GM23338 (cell line): Measurements from ENCODE around the gene GRWD1. TPM values are rescaled to one million over a fixed set of nuclear protein-coding genes. Genes with fewer than 3 reads are reported as not detected.

Source experiments
- ATAC-seq: fragments of 200-7000 bp; cut with Tn5 transposase; 3 replicates; pipeline ENCODE4 v1.9.1; 2020
- DNase-seq: peaks from one replicate; pipeline ENCODE4 v3.0.0-alpha.2; 2015; ENCODE audit warnings: low spot score
- H2AFZ ChIP-seq: fragments of 200-600 bp; sonication (generic); 2 replicates; pipeline ENCODE4 v1.8.0; 2016; ENCODE audit warnings: antibody characterized with exemption, mild to moderate bottlenecking, moderate library complexity
- H3F3A ChIP-seq: fragments of 200-600 bp; sonication (generic); replicated peaks from 2 replicates; pipeline ENCODE4 v1.8.0; 2017; ENCODE audit warnings: antibody characterized with exemption, mixed run types, low read depth
- H3K27ac ChIP-seq: fragments of 200-600 bp; sonication (generic); 2 replicates; pipeline ENCODE4 v1.6.1; 2016; ENCODE audit warnings: low read depth
- H3K27me3 ChIP-seq: fragments of 200-600 bp; sonication (generic); 2 replicates; pipeline ENCODE4 v1.8.0; 2016; ENCODE audit warnings: mild to moderate bottlenecking, mixed run types, moderate library complexity; ENCODE audit not compliant: insufficient read depth
- H3K36me3 ChIP-seq: fragments of 200-600 bp; sonication (generic); 2 replicates; pipeline ENCODE4 v1.8.0; 2016; ENCODE audit warnings: mild to moderate bottlenecking; ENCODE audit not compliant: insufficient read depth
- H3K4me1 ChIP-seq: fragments of 200-600 bp; sonication (generic); 2 replicates; pipeline ENCODE4 v1.8.0; 2016; ENCODE audit warnings: mild to moderate bottlenecking, moderate library complexity; ENCODE audit not compliant: insufficient read depth
- H3K4me2 ChIP-seq: fragments of 200-600 bp; sonication (generic); 2 replicates; pipeline ENCODE4 v1.7.1; 2017; ENCODE audit warnings: mixed run types
- H3K4me3 ChIP-seq: fragments of 200-600 bp; sonication (generic); 2 replicates; pipeline ENCODE4 v1.6.1; 2016; ENCODE audit warnings: mixed run types
- H3K79me2 ChIP-seq: fragments of 200-600 bp; sonication (generic); replicated peaks from 2 replicates; pipeline ENCODE4 v1.8.0; 2017; ENCODE audit warnings: mild to moderate bottlenecking; ENCODE audit not compliant: insufficient read depth
- H3K9me2 ChIP-seq: fragments of 200-600 bp; sonication (generic); 2 replicates; pipeline ENCODE4 v1.8.0; 2017; ENCODE audit not compliant: insufficient read depth
- H4K20me1 ChIP-seq: fragments of 200-600 bp; sonication (generic); replicated peaks from 2 replicates; pipeline ENCODE4 v1.8.0; 2017; ENCODE audit warnings: mild to moderate bottlenecking; ENCODE audit not compliant: insufficient read depth
- H3K27ac Mint-ChIP-seq: 2 replicates; pipeline ENCODE4 v1.8.0; 2020; ENCODE audit warnings: inconsistent platforms, mild to moderate bottlenecking, moderate library complexity, mixed read lengths
- H3K27me3 Mint-ChIP-seq: 3 replicates; pipeline ENCODE4 v1.8.0; 2022; ENCODE audit warnings: low read depth, mild to moderate bottlenecking, moderate library complexity, mixed read lengths, inconsistent platforms; ENCODE audit not compliant: insufficient read depth, poor library complexity
- H3K36me3 Mint-ChIP-seq: 3 replicates; pipeline ENCODE4 v1.8.0; 2021; ENCODE audit warnings: low read depth, mild to moderate bottlenecking, inconsistent platforms, moderate library complexity, mixed read lengths
- H3K4me1 Mint-ChIP-seq: 3 replicates; pipeline ENCODE4 v1.8.0; 2020; ENCODE audit warnings: mild to moderate bottlenecking, inconsistent platforms, mixed read lengths
- H3K4me3 Mint-ChIP-seq: 3 replicates; pipeline ENCODE4 v1.8.0; 2021; ENCODE audit warnings: moderate library complexity, mild to moderate bottlenecking, inconsistent platforms, mixed read lengths
- H3K9me3 Mint-ChIP-seq: 3 replicates; pipeline ENCODE4 v1.8.0; 2020; ENCODE audit warnings: moderate library complexity, mild to moderate bottlenecking, inconsistent platforms, mixed read lengths
- EZH2 ChIP-seq: fragments of 200-600 bp; sonication (generic); IDR thresholded peaks from one replicate; pipeline ENCODE4 v1.8.0; 2017; ENCODE audit warnings: antibody characterized with exemption, mild to moderate bottlenecking, low read depth; ENCODE audit not compliant: unreplicated experiment
- EZH2phosphoT487 ChIP-seq: fragments of 200-600 bp; sonication (generic); IDR thresholded peaks from one replicate; pipeline ENCODE4 v1.8.1; 2018; ENCODE audit warnings: antibody characterized with exemption; ENCODE audit not compliant: unreplicated experiment
- NANOG ChIP-seq: IDR thresholded peaks from 2 replicates; pipeline ENCODE4 v1.6.1; 2016; ENCODE audit warnings: antibody characterized with exemption, borderline replicate concordance
- POLR2AphosphoS5 ChIP-seq: IDR thresholded peaks from 2 replicates; pipeline ENCODE4 v1.6.1; 2016; ENCODE audit warnings: antibody characterized with exemption, low read depth
- polyA plus RNA-seq: library from polyadenylated mRNA; unstranded; fragments of >200 nt; fragmentation: Nextera tagmentation; extraction: Ambion mirVana; gene quantifications from 2 replicates; pipeline ENCODE4 v1.2.1, GENCODE V29; 2016
- total RNA-seq: library from RNA; depleted of rRNA; stranded (reverse); fragments of >200 nt; shearing (Covaris generic); gene quantifications from 2 replicates; pipeline ENCODE4 v1.2.3, GENCODE V29; 2014
- TF ChIP-seq, protein P1 (sequence below), 2 experiments: fragments of 200-600 bp in 1 of 2; sonication (generic) in 1 of 2; conservative IDR thresholded peaks; 2 replicates each; pipeline versions ENCODE4 v1.5.1 to v1.6.1; 2016 to 2017; ENCODE audit warnings: antibody characterized with exemption in 2 of 2, low read depth in 2 of 2, mild to moderate bottlenecking in 2 of 2, moderate library complexity in 1 of 2
- TF ChIP-seq, protein P2 (sequence below): IDR thresholded peaks from 2 replicates; pipeline ENCODE4 v1.6.1; 2016; ENCODE audit warnings: antibody characterized with exemption
- TF ChIP-seq, protein P3 (sequence below): IDR thresholded peaks from one replicate; pipeline ENCODE4 v1.6.1; 2018; ENCODE audit warnings: antibody characterized with exemption; ENCODE audit not compliant: unreplicated experiment
- TF ChIP-seq, protein P4 (sequence below): fragments of 250-450 bp; sonication (Bioruptor Pico); IDR thresholded peaks from 2 replicates; pipeline ENCODE4 v1.5.0; 2020; ENCODE audit warnings: mild to moderate bottlenecking, moderate library complexity

GRWD1 gene
- total and polyA plus RNA-seq, 2 experiments from 2014 or later: 23.2 to 58.0 TPM

DNA sequence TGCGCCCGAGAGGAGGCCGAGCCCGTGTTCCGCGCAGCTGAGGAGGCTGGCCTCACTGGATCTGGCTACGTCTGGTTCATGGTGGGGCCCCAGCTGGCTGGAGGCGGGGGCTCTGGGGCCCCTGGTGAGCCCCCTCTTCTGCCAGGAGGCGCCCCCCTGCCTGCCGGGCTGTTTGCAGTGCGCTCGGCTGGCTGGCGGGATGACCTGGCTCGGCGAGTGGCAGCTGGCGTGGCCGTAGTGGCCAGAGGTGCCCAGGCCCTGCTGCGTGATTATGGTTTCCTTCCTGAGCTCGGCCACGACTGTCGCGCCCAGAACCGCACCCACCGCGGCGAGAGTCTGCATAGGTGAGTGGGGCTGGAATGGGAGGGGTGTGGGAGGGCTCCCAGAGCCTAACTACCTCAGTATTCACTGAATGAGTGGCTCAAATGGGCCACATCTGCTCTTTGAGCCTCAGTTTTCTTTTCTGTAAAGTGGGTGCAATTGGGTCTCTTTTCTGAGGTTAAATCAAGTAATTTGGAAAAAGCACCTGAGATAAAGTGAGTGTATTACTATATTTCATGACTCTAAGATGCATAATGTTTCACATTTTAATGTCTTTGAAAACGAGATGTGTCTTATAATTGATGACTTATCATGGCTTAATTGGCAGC is 40.6 kb upstream of the GRWD1 start:
- Histone ChIP-seq H3K4me3 (no peak overlapping the region), H3K9me2 (no peaks in the 10 kb centered on the region), H3K27me3 (no peaks in the 10 kb centered on the region), H3K27ac (no peak overlapping the region), H3F3A (peaks cover 17% of the 10 kb centered on the region), H2AFZ (no peak overlapping the region), H3K4me1 (peaks cover 46% of the 10 kb centered on the region), H3K36me3 (no peaks in the 10 kb centered on the region; the same call in 1 of the 2 replicates), H4K20me1 (no peaks in the 10 kb centered on the region; the same call in 1 of the 2 replicates), H3K79me2 (peaks cover 17% of the 10 kb centered on the region), H3K4me2 (no peak overlapping the region)
- peaks cover 12% of the 10 kb centered on the region for H3K36me3 Mint-ChIP-seq
- H3K27me3 Mint-ChIP-seq: peaks cover 13% of the 10 kb centered on the region
- H3K9me3 Mint-ChIP-seq: peaks cover 2% of the 10 kb centered on the region; the same call in 1 of the 3 replicates
- ATAC-seq (no peak), DNase-seq (no peak)
- no peak for TF ChIP-seq NANOG
- no peak overlapping the region for H3K27ac Mint-ChIP-seq
- no peak overlapping the region; the same call in 2 of the 3 replicates for H3K4me3 Mint-ChIP-seq
- H3K4me1 Mint-ChIP-seq: peaks cover 40% of the 10 kb centered on the region

DNA sequence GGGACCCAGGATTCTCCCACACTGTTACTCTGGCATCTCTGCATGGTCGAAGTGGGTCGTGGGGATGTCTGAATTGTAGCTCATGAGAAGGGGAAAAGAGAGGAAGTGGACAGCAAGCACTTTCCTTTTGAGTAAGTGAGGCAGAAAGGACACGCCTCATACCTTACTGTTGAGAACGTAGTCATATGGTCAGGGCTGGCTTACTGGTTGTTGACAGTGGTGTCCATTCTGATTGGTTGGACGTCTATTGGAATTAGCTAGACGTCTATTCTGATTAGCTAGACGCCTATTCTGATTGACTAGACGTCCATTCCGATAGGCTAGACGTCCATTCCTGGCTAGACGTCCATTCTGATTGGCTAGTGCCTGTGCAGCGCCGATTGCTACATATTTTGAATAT is 39.9 kb upstream of the GRWD1 start:
- ATAC-seq (no peak), DNase-seq (no peak)
- H3K4me3 ChIP-seq: no peak overlapping the region
- H3K4me2 ChIP-seq: no peak overlapping the region
- peaks cover 46% of the 10 kb centered on the region for H3K4me1 ChIP-seq
- H3K27ac Mint-ChIP-seq: no peak overlapping the region
- peaks cover 17% of the 10 kb centered on the region for H3K79me2 ChIP-seq
- H3K4me3 Mint-ChIP-seq: no peak overlapping the region
- peaks cover 12% of the 10 kb centered on the region for H3K36me3 Mint-ChIP-seq
- peaks cover 34% of the 10 kb centered on the region for H3K4me1 Mint-ChIP-seq
- no peaks in the 10 kb centered on the region; the same call in 1 of the 2 replicates for H4K20me1 ChIP-seq
- no peak overlapping the region for H2AFZ ChIP-seq
- no peak overlapping the region for H3K27ac ChIP-seq
- H3K27me3 Mint-ChIP-seq: peaks cover 13% of the 10 kb centered on the region
- H3K27me3 ChIP-seq: no peaks in the 10 kb centered on the region
- H3K9me3 Mint-ChIP-seq: peaks cover 2% of the 10 kb centered on the region; the same call in 2 of the 3 replicates
- H3F3A ChIP-seq: peaks cover 17% of the 10 kb centered on the region
- H3K36me3 ChIP-seq: no peaks in the 10 kb centered on the region; the same call in 1 of the 2 replicates
- H3K9me2 ChIP-seq: no peaks in the 10 kb centered on the region
- TF ChIP-seq, protein P1, sequence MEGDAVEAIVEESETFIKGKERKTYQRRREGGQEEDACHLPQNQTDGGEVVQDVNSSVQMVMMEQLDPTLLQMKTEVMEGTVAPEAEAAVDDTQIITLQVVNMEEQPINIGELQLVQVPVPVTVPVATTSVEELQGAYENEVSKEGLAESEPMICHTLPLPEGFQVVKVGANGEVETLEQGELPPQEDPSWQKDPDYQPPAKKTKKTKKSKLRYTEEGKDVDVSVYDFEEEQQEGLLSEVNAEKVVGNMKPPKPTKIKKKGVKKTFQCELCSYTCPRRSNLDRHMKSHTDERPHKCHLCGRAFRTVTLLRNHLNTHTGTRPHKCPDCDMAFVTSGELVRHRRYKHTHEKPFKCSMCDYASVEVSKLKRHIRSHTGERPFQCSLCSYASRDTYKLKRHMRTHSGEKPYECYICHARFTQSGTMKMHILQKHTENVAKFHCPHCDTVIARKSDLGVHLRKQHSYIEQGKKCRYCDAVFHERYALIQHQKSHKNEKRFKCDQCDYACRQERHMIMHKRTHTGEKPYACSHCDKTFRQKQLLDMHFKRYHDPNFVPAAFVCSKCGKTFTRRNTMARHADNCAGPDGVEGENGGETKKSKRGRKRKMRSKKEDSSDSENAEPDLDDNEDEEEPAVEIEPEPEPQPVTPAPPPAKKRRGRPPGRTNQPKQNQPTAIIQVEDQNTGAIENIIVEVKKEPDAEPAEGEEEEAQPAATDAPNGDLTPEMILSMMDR (conservative IDR thresholded peaks at IDR 0.05; ENCODE audit: low read depth in 2 of 2): no peak
- TF ChIP-seq POLR2AphosphoS5 (no peak), EZH2 (no peak), EZH2phosphoT487 (no peak), NANOG (no peak)
- TF ChIP-seq, protein P2, sequence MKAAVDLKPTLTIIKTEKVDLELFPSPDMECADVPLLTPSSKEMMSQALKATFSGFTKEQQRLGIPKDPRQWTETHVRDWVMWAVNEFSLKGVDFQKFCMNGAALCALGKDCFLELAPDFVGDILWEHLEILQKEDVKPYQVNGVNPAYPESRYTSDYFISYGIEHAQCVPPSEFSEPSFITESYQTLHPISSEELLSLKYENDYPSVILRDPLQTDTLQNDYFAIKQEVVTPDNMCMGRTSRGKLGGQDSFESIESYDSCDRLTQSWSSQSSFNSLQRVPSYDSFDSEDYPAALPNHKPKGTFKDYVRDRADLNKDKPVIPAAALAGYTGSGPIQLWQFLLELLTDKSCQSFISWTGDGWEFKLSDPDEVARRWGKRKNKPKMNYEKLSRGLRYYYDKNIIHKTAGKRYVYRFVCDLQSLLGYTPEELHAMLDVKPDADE: no peak
- TF ChIP-seq, protein P3, sequence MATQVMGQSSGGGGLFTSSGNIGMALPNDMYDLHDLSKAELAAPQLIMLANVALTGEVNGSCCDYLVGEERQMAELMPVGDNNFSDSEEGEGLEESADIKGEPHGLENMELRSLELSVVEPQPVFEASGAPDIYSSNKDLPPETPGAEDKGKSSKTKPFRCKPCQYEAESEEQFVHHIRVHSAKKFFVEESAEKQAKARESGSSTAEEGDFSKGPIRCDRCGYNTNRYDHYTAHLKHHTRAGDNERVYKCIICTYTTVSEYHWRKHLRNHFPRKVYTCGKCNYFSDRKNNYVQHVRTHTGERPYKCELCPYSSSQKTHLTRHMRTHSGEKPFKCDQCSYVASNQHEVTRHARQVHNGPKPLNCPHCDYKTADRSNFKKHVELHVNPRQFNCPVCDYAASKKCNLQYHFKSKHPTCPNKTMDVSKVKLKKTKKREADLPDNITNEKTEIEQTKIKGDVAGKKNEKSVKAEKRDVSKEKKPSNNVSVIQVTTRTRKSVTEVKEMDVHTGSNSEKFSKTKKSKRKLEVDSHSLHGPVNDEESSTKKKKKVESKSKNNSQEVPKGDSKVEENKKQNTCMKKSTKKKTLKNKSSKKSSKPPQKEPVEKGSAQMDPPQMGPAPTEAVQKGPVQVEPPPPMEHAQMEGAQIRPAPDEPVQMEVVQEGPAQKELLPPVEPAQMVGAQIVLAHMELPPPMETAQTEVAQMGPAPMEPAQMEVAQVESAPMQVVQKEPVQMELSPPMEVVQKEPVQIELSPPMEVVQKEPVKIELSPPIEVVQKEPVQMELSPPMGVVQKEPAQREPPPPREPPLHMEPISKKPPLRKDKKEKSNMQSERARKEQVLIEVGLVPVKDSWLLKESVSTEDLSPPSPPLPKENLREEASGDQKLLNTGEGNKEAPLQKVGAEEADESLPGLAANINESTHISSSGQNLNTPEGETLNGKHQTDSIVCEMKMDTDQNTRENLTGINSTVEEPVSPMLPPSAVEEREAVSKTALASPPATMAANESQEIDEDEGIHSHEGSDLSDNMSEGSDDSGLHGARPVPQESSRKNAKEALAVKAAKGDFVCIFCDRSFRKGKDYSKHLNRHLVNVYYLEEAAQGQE: no peak
- TF ChIP-seq, protein P4, sequence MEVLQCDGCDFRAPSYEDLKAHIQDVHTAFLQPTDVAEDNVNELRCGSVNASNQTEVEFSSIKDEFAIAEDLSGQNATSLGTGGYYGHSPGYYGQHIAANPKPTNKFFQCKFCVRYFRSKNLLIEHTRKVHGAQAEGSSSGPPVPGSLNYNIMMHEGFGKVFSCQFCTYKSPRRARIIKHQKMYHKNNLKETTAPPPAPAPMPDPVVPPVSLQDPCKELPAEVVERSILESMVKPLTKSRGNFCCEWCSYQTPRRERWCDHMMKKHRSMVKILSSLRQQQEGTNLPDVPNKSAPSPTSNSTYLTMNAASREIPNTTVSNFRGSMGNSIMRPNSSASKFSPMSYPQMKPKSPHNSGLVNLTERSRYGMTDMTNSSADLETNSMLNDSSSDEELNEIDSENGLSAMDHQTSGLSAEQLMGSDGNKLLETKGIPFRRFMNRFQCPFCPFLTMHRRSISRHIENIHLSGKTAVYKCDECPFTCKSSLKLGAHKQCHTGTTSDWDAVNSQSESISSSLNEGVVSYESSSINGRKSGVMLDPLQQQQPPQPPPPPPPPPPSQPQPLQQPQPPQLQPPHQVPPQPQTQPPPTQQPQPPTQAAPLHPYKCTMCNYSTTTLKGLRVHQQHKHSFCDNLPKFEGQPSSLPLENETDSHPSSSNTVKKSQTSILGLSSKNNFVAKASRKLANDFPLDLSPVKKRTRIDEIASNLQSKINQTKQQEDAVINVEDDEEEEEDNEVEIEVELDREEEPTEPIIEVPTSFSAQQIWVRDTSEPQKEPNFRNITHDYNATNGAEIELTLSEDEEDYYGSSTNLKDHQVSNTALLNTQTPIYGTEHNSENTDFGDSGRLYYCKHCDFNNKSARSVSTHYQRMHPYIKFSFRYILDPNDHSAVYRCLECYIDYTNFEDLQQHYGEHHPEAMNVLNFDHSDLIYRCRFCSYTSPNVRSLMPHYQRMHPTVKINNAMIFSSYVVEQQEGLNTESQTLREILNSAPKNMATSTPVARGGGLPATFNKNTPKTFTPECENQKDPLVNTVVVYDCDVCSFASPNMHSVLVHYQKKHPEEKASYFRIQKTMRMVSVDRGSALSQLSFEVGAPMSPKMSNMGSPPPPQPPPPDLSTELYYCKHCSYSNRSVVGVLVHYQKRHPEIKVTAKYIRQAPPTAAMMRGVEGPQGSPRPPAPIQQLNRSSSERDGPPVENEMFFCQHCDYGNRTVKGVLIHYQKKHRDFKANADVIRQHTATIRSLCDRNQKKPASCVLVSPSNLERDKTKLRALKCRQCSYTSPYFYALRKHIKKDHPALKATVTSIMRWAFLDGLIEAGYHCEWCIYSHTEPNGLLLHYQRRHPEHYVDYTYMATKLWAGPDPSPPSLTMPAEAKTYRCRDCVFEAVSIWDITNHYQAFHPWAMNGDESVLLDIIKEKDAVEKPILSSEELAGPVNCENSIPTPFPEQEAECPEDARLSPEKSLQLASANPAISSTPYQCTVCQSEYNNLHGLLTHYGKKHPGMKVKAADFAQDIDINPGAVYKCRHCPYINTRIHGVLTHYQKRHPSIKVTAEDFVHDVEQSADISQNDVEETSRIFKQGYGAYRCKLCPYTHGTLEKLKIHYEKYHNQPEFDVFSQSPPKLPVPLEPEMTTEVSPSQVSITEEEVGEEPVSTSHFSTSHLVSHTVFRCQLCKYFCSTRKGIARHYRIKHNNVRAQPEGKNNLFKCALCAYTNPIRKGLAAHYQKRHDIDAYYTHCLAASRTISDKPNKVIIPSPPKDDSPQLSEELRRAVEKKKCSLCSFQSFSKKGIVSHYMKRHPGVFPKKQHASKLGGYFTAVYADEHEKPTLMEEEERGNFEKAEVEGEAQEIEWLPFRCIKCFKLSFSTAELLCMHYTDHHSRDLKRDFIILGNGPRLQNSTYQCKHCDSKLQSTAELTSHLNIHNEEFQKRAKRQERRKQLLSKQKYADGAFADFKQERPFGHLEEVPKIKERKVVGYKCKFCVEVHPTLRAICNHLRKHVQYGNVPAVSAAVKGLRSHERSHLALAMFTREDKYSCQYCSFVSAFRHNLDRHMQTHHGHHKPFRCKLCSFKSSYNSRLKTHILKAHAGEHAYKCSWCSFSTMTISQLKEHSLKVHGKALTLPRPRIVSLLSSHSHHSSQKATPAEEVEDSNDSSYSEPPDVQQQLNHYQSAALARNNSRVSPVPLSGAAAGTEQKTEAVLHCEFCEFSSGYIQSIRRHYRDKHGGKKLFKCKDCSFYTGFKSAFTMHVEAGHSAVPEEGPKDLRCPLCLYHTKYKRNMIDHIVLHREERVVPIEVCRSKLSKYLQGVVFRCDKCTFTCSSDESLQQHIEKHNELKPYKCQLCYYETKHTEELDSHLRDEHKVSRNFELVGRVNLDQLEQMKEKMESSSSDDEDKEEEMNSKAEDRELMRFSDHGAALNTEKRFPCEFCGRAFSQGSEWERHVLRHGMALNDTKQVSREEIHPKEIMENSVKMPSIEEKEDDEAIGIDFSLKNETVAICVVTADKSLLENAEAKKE (CRISPR knock-in tag): no peak
